ENCODE measurements around the gene DMXL2.
"Not testable (repeated sequence)": the region's sequence is repeated elsewhere in the genome, so short reads cannot be mapped to it uniquely, and the experiment has no call there.

The DMXL2 gene

DNA sequence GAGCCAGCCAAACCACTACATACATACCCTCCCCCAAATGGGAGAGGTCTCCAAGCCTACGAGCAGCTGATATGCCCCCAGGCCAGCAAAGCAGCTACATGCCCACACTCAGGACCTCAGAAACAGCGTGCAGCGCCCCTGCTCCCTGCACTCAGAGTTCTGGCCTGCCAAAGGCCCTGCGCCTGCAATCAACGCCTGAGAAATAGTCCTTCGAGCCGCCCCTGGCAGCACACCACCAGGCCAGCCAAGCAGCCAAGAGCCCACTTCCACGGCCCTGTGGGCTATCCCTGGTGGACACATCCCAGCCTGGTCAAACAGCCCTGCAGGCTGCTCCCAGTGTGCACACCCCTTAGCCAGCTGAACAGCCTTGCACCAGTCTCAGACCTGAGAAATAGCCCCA, 139.1 kb downstream of the DMXL2 start:
- no peak for DNase-seq

DNA sequence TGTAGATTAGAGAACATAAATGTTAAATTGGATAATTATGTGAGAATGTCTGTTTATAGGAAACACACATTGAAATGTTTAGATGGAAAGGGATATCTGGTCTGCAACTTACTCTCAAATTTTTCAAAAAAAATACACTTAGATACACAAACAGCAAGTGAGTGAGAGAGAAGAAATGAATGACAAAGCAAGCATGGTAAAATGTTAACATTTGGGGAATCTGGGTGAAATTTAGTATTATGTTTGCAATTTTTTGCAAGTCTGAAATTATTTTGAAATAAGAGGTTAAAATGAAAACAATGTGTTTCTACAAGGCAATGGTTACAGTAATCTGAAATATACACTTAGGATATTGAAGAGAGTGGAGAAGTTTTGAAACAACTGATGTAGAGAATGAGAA, 146.8 kb downstream of the DMXL2 start:
- no peak for DNase-seq

- DNase-seq = no peak
Observed at GRCh38 chr15:51470512-51470911, 152.1 kb downstream of the DMXL2 start.

DNA sequence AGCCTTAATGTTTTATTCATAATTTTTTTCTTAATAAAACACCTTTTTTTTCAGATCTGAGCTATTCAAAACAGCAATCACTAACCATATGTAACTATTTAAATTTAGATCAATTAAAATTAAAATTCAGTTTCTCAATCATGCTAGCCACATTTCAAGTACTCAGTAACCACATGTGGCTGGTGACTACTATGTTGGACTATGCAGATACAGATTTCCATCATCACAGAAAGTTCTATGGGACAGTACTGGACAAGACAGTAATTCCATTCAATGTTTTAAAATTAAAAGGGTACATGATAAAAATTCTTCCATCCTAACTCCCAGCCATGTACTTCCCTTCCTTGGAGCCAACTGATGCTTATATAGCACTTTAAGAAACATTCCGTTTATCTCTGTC, 161.8 kb downstream of the DMXL2 start:
- no peak for DNase-seq

DNA sequence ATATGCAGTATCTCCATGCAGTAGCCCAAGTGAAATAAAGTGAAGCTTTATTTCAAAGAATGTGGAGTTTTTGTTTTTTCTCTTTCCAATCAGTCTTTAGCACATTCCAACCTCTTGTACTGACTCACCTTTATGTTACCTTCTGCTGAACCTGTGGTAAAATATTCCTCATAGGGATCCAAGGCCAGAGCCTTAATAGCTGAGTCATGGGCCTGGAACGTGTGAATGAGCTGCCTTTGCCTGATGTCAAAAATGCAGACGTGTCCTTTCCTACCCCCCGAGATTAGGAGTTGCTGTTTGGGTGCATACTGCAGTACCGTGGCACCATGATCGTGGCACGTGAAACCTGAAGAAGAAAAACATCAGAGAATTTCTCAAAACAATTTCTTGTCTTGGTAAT, 172.6 kb downstream of the DMXL2 start:
- DNase-seq = no peak

DNA sequence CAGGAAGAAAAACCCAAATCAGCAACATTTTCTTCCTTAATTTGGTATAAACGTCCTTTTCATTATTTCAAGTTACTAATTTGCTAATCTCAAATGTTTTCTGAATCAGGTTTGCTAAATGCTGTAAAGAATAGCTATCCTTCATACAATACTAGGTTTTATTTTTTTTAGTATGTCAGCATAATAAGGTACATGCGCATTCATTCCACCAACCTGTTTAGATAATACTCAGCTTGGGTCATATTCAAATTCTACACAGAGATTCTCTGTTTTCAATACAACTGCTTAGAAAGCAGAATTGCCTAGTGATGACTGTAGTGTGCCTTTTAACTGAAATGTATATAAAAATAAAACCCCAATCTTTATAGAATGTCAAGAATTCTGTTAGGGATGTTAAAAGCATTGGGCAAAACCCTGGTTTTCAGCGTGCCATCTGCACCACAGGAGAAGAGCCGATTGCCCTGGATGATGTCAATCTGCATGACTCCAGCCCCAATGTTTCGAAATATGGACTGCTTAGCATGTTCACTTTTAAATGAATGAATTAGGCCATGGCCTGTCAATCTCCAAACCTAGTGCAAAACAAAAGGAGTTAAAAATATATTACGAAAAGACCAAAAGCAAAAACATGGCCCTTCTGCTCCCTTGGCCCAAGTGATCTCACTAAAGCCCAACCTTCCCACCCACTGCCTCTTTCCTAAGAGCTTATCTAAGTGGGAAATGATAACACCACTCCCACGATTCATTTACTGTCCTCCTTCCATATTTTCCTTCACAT, 173.8 kb downstream of the DMXL2 start:
- no peak for DNase-seq

GRCh38 chr15:51447855-51448621, 174.5 kb downstream of the DMXL2 start:
- no peak for DNase-seq

DNA sequence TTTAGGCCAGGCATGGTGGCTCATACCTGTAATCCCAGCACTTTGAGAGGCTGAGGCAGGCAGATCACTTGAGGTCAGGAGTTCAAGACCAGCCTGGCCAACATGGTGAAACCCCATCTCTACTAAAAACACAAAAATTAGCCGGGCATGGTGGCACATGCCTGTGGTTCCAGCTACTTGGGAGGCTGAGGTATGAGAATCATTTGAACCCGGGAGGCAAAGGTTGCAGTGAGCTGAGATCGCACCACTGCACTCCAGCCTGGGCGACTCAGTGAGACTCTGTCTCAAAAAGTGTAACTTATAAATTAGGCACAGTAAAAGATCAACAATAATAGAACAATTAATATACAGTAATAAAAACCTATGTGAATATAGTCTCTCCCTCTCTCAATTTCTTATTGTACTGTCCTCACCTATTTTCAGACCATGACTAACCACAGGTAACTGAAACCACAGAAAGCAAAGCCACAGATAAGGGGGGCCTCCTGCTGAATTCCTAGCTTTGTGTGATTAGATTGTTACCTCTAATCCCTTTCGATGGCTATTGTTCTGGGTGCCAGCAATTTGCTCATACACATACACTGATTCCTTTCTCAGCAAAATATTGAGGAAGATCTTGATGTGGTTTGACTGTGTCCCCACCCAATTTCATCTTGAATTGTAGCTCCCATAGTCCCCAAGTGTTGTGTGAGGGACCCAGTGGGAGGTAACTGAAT, 176.4 kb downstream of the DMXL2 start:
- DNase-seq = not testable (repeated sequence)

DNA sequence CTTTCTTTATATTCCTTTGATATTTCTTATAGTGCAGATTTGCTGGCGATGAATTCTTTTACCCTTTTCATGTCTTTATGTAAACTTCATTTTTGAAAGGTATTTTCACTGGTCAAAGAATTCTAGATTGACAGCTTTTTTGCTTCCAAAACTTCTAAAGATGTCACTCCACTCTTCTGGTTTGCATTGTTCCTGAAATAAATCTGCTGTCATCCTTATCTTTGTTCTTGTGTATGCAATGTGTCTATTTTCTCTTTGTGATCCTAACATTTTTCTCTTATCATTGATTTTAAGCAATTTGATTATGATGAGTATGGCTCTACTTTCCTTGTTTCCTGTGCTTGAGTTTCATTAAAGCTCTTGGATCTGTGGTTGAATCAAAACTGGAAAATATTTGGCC, 177.8 kb downstream of the DMXL2 start:
- DNase-seq = no peak

- DNase-seq = no peak
Observed at GRCh38 chr15:51444112-51444511, 178.5 kb downstream of the DMXL2 start.

DNA sequence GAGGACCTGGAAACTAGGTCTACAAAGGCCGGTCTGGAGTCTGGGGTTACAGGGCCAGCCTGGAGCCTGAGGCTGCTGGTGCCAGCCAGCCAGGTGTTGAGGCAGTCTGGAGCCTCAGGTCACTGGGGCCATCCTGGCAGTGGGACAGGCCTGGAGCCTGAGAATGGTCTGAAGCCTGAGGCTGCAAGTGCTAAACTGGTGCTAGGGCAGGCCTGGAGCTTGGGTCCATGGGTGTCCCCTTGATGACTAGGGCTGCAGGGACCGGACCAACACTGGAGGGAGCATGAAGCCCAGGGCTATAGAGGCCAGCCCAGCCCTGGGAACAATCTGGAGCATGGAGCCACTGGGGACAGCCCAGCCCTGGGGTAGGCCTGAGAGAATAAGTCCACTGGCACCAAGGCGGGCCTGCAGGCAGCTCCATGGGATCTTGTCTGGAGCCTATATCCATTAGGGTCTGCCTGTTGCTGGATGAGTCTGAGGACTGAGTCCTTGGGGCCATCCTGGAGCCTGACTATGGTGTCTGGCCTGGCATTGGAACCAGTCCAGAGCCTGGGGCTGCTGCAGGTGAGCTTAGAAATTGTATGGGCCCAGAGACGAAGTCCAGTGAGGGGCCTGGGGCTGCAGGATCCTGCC, 179.2 kb downstream of the DMXL2 start:
- DNase-seq = no peak

DNA sequence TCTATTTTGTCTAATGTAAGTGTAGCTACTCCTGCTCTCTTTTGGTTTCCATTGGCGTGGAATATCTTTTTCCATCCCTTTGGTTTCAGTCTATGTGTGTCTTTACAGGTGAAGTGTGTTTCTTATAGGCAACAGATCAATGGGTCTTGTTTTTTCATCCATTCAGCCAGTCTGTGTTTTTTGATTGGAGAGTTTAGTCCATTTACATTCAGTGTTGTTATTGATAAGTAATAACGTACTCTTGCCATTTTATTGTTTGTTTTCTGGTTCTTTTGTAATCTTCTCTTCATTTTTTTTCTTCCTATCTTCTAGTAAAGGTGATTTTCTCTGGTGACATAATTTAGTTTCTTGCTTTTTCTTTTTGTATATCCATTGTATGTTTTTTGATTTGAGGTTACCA, 184.0 kb downstream of the DMXL2 start:
- DNase-seq = no peak

DNA sequence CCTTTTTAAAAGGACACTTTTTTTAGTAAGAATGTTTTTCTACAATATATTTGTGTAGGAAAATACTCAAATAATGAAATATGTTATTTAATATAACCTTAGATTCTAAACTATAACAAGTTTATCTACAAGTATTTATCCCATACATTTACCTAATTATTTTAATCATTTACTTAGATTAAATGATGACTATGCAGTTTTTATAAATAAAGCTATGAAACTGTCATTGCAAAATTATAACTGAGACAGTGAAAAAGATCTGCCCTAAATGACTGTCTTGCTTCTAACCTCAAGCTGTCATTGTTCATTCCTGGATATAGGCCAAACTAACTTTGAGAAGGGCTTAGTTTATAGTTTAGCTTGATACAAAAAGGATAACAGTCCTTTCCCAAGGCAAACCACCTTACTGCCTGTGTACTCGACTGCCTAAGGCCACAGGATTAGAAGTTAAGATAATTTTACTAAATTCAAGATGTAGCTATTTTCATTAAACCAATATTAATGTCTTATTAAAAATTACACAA, 197.0 kb downstream of the DMXL2 start:
- DNase-seq = no peak

DNA sequence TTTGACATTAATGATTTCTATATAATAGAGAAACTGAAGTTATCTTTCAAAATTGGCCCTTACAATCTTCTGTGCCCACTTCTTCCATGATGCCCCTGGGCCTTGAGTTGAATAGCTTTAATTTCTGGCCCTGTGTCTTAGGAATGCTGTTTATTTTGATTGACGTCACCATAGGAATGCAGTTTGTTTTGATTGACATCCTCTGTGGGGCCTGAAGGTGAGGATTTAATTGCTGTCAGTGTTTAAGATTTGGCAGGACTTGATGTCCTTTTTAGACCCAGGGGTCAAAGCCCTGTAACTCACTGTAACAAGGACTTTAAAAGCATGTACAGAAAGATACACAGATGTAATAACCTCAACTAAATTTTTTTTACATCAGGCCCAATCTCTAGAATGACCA, 197.8 kb downstream of the DMXL2 start:
- DNase-seq = no peak

- not testable (repeated sequence) for DNase-seq
Observed at GRCh38 chr15:51423040-51423439, 199.5 kb downstream of the DMXL2 start.

GRCh38 chr15:51416129-51416528, 206.4 kb downstream of the DMXL2 start:
- DNase-seq = no peak

DNA sequence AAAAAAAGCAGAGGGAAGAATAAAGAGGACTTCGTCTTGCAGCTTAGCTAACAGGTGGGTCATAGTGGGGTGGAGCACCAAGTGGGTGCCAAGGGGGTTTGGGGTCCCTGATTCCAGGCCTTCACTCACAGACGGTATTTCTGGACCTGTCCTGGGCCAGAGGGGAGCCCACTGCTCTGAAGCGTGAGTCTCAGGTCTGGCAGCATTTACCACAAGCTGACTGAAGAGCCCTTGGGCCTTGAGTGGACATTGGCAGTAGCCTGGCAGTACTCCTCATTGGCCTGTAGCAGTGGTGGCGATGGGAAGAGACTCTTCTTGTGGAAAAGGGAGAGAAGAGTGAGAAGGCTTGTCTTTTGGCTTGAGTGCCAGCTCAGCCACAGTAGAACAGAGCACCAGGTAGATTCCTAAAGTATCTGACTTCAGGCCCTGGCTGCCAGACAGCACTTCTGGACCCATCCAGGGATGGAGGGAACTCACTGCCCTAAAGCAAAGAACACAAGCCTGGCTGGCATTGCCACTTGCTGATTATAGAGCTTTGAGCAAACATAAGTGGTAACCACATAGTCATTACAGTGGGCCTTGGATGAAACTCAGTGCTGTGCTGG, 208.2 kb downstream of the DMXL2 start:
- no peak for DNase-seq

DNA sequence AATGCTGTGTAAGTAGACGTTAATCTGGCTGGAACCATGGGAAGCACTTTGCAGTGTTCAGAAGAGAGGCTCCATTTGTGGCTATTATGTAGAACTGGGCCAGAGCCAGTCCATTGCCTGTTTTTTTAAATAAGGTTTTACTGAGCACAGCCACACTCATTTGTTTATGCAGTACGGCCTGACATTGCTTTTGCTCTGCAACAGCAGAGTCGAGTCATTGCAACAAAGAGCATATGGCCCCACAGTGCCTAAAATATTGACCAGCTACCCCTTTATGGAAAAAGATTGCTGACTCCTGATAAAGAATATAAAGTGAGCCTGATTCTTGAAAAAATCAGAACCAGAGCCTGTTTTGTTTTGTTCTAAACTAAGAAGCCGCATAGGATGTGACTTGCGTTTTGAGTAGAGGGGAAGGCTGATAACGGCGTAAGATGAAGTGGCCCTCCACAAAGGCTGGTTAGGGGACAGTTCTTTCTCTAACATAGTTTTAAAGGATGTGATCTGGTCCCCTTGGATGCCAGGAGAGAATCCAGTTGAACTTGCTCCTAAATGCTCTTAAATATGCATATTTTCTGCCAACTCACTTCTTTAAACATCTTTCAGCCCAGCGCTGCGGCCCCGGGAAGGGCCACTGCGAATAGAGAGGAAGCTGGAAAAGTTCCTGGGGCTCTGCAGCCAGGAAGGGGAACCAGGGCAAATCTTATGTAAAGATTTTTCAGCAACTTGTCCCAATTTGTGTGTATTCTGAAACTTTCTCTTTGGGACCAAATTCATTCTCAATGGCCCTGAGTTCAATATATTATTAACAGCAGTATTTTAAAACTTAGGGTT, 216.7 kb downstream of the DMXL2 start:
- DNase-seq = no peak

- DNase-seq = no peak
Observed at GRCh38 chr15:51403946-51404695, 218.4 kb downstream of the DMXL2 start.

- no peak for DNase-seq
Observed at GRCh38 chr15:51403072-51403878, 219.3 kb downstream of the DMXL2 start.

Data from stimulated activated CD4-positive, alpha-beta T cell treated with anti-CD3 and anti-CD28 coated beads, Interleukin-1b, Interleukin-23, amount 100 ng/mL, for 48 hours (primary cell).